ENCODE results near the gene PAFAH2. TPM values are rescaled to one million over a fixed set of nuclear protein-coding genes. Genes with fewer than 3 reads are reported as not detected.

PAFAH2 gene
- polyA plus RNA-seq, 1 of the 3 experiments (the other 2 are of a cell fraction) = 10.8 TPM

DNA sequence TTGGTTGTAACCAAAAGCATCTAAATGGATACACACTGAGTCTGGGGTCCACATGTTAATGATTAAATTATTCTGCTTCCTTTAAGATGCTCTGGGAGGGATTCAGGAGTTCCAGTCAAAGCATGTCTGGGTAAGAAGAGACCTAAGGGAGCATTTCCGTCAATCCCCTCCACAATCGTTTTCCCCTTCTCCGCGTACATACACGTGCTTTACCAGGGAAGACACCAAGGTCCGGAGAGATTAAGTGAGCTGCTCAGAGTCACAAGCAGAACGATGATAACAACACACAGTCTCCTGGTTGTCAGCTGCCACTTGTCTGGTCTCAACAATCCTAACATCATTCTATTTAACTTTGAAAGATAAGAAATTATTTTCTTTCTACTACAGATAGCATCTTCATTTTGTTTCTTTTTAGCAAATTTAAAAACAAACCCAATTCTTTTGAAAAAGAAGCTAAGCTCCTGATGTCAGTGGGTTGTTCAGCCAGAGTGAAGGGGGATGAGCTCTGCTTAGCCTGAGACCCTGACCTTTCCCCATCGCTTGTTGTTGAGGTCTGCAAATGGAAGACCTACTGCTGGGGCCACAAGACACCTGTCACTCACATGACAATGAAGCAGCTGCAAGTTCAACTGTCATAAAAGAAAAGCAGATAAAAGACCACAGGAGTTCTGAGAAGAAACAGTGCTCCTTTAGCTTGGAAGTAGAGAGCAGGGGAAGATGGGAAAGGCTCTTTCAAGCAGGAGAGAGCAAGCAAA lies 4.5 kb downstream of the PAFAH2 start:
- POLR2A ChIA-PET = interaction anchor here (0.6 to 1.6 kb wide), 2 partner anchors 98 to 1237 kb away, joined by 4 to 6 read pairs; no protein-coding TSS in a partner anchor
- DNase-seq = no peak
- Histone ChIP-seq H3K9ac (no peak overlapping the region), H3K4me1 (ENCODE audit: control insufficient read depth in 1 of 2, insufficient read depth in 2 of 2, low read depth in 1 of 2, low read length in 1 of 2) (peaks cover 5 to 12% of the 10 kb centered on the region in 2 experiments; a peak in 3 of 4 replicates), H3K36me3 (replicated peaks in 1 of 2; ENCODE audit: control insufficient read depth in 1 of 2, insufficient read depth in 2 of 2, low read length in 1 of 2) (peaks cover 0 to 13% of the 10 kb centered on the region in 2 experiments), H3K9me3 (no peaks in the 10 kb centered on the region), H3K79me2 (ENCODE audit: insufficient read depth) (peaks cover 19% of the 10 kb centered on the region), H3F3A (replicated peaks; ENCODE audit: insufficient read depth) (no peaks in the 10 kb centered on the region), H3K4me3 (ENCODE audit: low read depth in 2 of 2, low read length in 1 of 2) (no peak overlapping the region), H4K20me1 (ENCODE audit: insufficient read depth) (no peaks in the 10 kb centered on the region), H2AFZ (ENCODE audit: low read depth) (no peak overlapping the region), H3K27me3 (ENCODE audit: insufficient read depth) (no peaks in the 10 kb centered on the region), H3K9me2 (no peaks in the 10 kb centered on the region), H3K4me2 (no peak overlapping the region), H3K27ac (ENCODE audit: low read depth in 2 of 2, low read length in 1 of 2) (no peak overlapping the region)
- WGBS (ENCODE audit: low lambda C conversion rate) = 83% methylated on average over 8 of the region's 8 CpGs
- TF ChIP-seq POLR2AphosphoS5 (IDR thresholded peaks at IDR 0.05; ENCODE audit: low read depth, low read length) (no peak), TCF12 (IDR thresholded peaks at IDR 0.05) (no peak), SMC3 (IDR thresholded peaks at IDR 0.05; ENCODE audit: low read depth, low read length) (no peak), EP300 (IDR thresholded peaks at IDR 0.05; ENCODE audit: borderline replicate concordance in 1 of 2, low read depth in 1 of 2, low read length in 1 of 2) (no peak), FOXJ3 (CRISPR knock-in tag; IDR thresholded peaks at IDR 0.05) (no peak), YY1 (IDR thresholded peaks at IDR 0.05; ENCODE audit: low read depth) (no peak), TEAD4 (IDR thresholded peaks at IDR 0.05; ENCODE audit: borderline replicate concordance, insufficient read depth) (no peak), NFIC (IDR thresholded peaks at IDR 0.05; ENCODE audit: borderline replicate concordance) (no peak), RAD21 (IDR thresholded peaks at IDR 0.05; ENCODE audit: low read length) (no peak), GATA2 (CRISPR knock-in tag; IDR thresholded peaks at IDR 0.05) (no peak), CHD2 (IDR thresholded peaks at IDR 0.05; ENCODE audit: low read length, partially characterized antibody) (no peak), RXRA (IDR thresholded peaks at IDR 0.05; ENCODE audit: borderline replicate concordance, low read depth) (no peak), NRF1 (IDR thresholded peaks at IDR 0.05; ENCODE audit: low read depth, low read length) (no peak), MXI1 (IDR thresholded peaks at IDR 0.05; ENCODE audit: low read depth, low read length) (no peak)
- TF ChIP-seq, protein P1, sequence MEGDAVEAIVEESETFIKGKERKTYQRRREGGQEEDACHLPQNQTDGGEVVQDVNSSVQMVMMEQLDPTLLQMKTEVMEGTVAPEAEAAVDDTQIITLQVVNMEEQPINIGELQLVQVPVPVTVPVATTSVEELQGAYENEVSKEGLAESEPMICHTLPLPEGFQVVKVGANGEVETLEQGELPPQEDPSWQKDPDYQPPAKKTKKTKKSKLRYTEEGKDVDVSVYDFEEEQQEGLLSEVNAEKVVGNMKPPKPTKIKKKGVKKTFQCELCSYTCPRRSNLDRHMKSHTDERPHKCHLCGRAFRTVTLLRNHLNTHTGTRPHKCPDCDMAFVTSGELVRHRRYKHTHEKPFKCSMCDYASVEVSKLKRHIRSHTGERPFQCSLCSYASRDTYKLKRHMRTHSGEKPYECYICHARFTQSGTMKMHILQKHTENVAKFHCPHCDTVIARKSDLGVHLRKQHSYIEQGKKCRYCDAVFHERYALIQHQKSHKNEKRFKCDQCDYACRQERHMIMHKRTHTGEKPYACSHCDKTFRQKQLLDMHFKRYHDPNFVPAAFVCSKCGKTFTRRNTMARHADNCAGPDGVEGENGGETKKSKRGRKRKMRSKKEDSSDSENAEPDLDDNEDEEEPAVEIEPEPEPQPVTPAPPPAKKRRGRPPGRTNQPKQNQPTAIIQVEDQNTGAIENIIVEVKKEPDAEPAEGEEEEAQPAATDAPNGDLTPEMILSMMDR (IDR thresholded peaks at IDR 0.05) = no peak
- TF ChIP-seq, protein P2, sequence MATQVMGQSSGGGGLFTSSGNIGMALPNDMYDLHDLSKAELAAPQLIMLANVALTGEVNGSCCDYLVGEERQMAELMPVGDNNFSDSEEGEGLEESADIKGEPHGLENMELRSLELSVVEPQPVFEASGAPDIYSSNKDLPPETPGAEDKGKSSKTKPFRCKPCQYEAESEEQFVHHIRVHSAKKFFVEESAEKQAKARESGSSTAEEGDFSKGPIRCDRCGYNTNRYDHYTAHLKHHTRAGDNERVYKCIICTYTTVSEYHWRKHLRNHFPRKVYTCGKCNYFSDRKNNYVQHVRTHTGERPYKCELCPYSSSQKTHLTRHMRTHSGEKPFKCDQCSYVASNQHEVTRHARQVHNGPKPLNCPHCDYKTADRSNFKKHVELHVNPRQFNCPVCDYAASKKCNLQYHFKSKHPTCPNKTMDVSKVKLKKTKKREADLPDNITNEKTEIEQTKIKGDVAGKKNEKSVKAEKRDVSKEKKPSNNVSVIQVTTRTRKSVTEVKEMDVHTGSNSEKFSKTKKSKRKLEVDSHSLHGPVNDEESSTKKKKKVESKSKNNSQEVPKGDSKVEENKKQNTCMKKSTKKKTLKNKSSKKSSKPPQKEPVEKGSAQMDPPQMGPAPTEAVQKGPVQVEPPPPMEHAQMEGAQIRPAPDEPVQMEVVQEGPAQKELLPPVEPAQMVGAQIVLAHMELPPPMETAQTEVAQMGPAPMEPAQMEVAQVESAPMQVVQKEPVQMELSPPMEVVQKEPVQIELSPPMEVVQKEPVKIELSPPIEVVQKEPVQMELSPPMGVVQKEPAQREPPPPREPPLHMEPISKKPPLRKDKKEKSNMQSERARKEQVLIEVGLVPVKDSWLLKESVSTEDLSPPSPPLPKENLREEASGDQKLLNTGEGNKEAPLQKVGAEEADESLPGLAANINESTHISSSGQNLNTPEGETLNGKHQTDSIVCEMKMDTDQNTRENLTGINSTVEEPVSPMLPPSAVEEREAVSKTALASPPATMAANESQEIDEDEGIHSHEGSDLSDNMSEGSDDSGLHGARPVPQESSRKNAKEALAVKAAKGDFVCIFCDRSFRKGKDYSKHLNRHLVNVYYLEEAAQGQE (IDR thresholded peaks at IDR 0.05; ENCODE audit: low read depth, low read length) = no peak
- TF ChIP-seq, protein P3, sequence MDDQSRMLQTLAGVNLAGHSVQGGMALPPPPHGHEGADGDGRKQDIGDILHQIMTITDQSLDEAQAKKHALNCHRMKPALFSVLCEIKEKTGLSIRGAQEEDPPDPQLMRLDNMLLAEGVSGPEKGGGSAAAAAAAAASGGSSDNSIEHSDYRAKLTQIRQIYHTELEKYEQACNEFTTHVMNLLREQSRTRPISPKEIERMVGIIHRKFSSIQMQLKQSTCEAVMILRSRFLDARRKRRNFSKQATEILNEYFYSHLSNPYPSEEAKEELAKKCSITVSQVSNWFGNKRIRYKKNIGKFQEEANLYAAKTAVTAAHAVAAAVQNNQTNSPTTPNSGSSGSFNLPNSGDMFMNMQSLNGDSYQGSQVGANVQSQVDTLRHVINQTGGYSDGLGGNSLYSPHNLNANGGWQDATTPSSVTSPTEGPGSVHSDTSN (IDR thresholded peaks at IDR 0.05) = no peak
- TF ChIP-seq, protein P4, sequence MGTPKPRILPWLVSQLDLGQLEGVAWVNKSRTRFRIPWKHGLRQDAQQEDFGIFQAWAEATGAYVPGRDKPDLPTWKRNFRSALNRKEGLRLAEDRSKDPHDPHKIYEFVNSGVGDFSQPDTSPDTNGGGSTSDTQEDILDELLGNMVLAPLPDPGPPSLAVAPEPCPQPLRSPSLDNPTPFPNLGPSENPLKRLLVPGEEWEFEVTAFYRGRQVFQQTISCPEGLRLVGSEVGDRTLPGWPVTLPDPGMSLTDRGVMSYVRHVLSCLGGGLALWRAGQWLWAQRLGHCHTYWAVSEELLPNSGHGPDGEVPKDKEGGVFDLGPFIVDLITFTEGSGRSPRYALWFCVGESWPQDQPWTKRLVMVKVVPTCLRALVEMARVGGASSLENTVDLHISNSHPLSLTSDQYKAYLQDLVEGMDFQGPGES (IDR thresholded peaks at IDR 0.05; ENCODE audit: low read depth, low read length) = no peak
- TF ChIP-seq, protein P5, sequence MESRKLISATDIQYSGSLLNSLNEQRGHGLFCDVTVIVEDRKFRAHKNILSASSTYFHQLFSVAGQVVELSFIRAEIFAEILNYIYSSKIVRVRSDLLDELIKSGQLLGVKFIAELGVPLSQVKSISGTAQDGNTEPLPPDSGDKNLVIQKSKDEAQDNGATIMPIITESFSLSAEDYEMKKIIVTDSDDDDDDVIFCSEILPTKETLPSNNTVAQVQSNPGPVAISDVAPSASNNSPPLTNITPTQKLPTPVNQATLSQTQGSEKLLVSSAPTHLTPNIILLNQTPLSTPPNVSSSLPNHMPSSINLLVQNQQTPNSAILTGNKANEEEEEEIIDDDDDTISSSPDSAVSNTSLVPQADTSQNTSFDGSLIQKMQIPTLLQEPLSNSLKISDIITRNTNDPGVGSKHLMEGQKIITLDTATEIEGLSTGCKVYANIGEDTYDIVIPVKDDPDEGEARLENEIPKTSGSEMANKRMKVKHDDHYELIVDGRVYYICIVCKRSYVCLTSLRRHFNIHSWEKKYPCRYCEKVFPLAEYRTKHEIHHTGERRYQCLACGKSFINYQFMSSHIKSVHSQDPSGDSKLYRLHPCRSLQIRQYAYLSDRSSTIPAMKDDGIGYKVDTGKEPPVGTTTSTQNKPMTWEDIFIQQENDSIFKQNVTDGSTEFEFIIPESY (IDR thresholded peaks at IDR 0.05; ENCODE audit: borderline replicate concordance, low read depth) = no peak
- TF ChIP-seq, protein P6, sequence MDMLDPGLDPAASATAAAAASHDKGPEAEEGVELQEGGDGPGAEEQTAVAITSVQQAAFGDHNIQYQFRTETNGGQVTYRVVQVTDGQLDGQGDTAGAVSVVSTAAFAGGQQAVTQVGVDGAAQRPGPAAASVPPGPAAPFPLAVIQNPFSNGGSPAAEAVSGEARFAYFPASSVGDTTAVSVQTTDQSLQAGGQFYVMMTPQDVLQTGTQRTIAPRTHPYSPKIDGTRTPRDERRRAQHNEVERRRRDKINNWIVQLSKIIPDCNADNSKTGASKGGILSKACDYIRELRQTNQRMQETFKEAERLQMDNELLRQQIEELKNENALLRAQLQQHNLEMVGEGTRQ (IDR thresholded peaks at IDR 0.05; ENCODE audit: borderline replicate concordance, low read depth, low read length) = no peak
- CTCF ChIA-PET = interaction anchor here (1.1 to 14.4 kb wide), 4 partner anchors 37 to 93 kb away, joined by 3 to 344 read pairs (median 3); partner anchors contain the start of gene STMN1

All from SK-N-SH (cell line).